Fibroblast of lung (primary cell): ENCODE data around the gene DNAH3.

ENCODE experiments used
- EZH2 ChIP-seq: IDR thresholded peaks from 2 replicates; pipeline ENCODE4 v1.5.1; 2012; ENCODE audit warnings: low read length, control low read depth, mild to moderate bottlenecking; ENCODE audit errors: missing control alignments
- TF ChIP-seq, protein P1 (sequence below), 2 donors: IDR thresholded peaks in 1 of 2; conservative IDR thresholded peaks in 1 of 2; 1 replicate in 1 of 2; 2 replicates in 1 of 2; pipeline ENCODE4 v1.5.1; 2011 to 2012; ENCODE audit warnings: low read length in 2 of 2, control low read depth in 1 of 2, inconsistent platforms in 1 of 2, low read depth in 1 of 2, mild to moderate bottlenecking in 1 of 2

DNA sequence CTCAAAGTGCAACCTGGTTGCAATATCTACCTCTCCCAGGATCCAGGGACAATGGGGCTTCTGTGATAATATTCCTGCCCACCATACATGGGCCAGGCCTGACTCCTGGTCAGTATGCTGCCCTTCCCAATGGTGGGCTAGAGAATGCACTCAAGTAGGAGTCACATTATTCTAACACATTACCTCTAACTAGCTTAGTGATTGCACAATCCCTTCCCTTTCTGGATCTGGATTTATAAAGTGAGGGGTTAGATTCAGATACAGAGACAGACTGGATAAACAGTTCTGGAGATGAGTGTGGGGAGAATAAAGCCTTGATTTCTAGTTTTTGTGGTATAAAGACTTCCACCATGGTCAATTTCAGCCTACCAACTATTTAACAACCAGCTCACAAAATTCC is 217.1 kb downstream of the DNAH3 start:
- TF ChIP-seq, protein P1, sequence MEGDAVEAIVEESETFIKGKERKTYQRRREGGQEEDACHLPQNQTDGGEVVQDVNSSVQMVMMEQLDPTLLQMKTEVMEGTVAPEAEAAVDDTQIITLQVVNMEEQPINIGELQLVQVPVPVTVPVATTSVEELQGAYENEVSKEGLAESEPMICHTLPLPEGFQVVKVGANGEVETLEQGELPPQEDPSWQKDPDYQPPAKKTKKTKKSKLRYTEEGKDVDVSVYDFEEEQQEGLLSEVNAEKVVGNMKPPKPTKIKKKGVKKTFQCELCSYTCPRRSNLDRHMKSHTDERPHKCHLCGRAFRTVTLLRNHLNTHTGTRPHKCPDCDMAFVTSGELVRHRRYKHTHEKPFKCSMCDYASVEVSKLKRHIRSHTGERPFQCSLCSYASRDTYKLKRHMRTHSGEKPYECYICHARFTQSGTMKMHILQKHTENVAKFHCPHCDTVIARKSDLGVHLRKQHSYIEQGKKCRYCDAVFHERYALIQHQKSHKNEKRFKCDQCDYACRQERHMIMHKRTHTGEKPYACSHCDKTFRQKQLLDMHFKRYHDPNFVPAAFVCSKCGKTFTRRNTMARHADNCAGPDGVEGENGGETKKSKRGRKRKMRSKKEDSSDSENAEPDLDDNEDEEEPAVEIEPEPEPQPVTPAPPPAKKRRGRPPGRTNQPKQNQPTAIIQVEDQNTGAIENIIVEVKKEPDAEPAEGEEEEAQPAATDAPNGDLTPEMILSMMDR (conservative IDR thresholded peaks at IDR 0.05 in 1 of 2, IDR thresholded peaks at IDR 0.05 in 1 of 2; ENCODE audit: low read depth in 1 of 2, low read length in 2 of 2): no peak
- no peak for TF ChIP-seq EZH2
